ENCODE measurements around the gene FOCAD.

Gene FOCAD

DNA sequence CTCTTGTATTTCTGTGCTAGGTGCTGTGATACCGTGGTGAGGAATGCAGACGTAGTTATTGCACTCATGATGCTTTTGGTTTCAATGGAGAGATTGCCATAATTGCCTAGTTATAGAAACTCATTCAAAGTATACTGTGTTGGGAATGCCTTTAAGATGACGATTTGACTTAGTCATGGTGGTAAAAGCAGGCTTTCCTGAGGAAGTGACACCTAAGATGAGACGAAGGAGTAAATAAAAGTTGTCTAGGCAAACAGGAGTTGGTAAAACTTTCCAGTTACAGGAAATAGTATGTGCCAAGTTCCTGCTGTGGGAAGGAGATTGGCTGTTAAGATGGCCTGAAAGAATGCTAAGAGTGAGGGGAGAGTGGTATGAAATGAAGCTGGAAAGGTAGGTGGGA, 48.1 kb downstream of the FOCAD start:
- FAIRE-seq, result no peak

DNA sequence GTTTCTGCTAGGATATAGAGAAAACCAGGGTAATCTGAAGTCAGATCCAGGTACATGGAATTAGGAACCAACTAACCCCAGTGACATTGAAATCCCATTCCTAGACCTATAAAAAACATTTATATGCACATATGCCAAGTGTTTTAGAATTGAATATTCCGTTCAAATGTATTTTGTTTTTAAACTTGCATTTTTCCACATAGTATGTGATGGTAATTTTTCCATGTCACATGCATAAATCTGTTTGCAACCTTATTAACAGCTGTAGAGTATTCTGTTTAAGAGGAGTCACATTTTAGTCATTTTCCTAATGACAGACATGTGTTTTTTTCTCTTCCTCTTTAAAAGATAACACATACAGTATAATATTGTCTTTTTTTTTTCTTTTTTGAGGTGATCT, 50.2 kb downstream of the FOCAD start:
- FAIRE-seq, result no peak

DNA sequence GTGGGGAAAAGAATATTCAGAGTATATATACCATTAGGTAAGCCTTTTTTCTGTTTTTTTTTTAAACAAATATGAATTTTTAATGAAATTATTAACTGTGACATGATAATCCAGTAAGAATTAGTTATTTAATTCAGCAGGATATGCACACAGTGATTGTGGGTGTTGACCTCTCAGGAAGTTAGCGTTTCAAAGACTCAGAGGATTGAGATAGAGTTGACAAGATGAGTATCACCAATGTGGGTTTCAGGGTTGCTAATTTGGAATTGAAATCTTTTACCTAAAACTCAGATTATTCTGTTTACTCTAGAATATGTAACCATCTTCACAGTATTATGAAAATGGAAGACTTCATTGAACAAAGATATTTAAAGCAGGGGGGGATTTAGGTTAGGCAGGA, 56.2 kb downstream of the FOCAD start:
- no peak for FAIRE-seq

DNA sequence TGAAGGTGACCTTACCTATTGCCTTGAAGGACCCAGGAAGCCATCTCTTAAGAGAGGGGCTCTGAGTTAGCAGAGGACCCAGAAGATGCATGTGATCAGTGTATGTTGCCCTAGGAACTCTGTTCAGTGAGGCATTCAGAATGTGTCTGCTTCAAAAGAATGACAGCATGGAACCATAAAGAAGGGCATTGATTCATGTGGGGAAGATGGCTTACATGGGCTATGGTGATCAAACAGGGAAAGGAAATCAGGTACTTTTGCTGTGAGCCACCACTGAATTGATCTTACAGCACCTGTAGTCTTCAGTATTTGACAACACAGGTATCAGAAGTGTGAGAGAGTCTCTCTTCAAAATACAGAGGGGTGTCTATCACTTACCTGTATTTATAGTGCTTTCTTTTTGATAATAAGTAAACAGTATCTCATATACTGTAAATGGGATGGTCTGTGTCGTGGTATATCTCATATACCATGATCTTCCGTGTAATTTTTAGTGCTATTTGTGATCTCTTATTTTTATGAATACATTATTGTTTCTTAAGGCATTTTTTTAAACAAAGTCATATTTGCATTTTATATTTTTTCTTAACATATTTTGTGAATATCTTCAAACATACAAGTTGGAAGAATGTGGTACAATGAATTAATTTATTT, 57.0 kb downstream of the FOCAD start:
- peak; percentile 13 for FAIRE-seq

DNA sequence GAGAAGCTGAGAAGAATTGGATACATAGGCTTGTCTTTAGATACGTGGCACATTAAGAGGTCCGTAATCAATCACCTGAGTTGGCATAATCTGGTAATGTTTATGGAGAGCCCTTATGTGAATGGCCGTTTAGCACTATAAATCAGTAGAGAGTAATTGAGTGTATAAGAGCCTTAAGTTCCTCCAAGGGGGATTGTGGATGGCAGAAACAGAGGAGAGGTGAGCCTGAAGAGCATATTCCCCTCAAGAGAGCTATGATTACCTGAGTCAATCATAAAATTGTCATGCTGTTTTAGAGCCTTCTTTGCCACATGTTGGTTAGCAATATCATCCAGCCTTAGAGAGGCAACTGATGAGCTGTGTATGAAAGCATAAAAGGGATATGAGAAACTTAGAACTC, 58.8 kb downstream of the FOCAD start:
- no peak for FAIRE-seq

DNA sequence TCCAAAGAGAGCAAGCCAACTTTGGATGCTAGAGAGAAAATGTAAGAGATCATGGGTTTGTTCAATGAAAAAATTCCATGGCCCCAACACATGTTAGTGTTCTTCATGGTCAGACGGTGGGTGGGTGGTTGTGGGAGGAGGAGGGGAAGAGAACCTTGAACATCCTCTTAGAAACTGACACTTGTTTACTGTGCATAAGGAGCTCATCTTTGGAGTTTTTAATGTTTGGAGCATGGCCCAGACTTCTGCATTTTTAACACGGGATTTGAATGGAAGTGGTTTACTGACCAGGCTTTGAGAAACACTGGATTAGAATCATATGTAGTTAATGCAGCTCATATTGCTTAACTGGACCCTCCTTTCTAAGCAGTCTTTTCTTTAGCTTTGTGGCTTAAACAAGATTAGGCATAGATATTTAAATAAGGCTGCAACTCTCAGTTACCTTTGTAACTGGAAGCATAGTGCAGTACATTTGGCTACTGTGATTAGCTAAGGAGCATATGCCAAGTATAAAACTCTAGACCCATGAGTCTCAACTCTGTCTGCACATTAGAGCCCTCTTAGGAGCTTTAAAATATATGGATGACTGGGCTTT, 60.1 kb downstream of the FOCAD start:
- FAIRE-seq, result no peak

DNA sequence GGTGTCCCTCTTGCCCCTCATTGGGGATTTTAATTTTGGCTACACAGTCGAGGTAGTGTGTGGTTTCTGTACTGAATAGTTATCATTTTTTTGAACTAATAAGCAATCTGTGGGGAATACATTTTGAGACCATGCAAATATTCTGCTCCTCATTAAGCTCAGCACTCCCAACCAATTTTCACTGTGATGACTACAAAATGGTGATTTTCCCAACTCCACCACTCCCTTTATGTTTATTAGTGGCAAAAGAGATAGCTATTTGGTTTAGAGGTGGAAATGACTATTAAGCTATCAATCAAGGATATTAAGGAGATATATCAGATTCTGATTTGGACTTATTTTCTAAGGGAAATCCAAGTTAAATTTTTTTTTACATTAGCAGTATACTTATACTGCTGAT, 62.9 kb downstream of the FOCAD start:
- no peak for FAIRE-seq

DNA sequence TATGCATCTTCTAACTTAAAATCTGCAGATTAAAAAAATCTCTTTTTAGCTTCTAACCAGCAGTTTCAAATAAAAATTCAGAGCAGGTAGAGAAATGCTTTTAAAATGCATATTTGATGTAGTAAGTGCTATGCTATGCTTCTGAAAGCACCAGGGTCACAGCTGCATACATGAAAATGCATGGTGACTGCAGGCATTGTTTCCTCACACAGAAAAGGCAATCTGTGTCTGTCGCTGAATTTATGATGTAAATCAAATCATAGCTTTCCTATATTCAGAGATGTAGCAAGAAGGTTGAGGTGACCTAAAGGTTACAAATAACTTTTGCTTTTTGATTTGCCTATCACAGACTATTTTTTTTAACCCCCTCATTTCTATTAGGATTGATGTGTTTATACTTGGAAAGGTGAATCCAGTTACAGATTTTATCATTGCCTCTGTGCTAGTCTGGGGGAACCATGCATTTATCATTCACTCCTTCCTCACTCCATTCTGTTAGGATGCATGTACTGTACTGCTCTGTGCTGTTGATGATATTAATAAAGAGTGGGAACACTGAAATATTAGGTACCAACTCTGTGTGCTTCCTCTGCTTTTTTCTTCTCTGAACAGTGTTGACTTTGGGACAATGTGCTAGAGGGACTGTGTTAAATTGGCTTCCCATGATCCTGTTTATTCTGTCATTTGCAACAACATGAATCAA, 65.6 kb downstream of the FOCAD start:
- no peak for FAIRE-seq

DNA sequence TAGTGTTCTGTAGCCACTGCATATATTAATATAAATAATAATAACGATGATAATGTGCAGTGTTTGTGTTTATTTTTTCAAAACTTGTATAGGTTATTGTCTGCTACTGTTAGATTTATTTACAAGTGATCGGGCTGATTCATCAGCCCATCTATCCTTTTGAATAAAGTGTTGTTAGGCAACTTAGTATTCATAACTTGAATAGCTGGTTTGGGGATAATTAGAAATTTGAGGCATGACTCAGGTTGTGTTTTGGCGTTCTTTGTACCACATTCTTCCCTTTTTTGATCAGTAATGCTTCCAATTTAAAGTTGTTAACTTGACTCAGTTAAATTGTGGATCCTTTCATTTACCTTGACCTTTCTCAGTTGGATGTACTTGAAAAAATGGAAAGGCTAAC, 69.7 kb downstream of the FOCAD start:
- FAIRE-seq, result no peak

DNA sequence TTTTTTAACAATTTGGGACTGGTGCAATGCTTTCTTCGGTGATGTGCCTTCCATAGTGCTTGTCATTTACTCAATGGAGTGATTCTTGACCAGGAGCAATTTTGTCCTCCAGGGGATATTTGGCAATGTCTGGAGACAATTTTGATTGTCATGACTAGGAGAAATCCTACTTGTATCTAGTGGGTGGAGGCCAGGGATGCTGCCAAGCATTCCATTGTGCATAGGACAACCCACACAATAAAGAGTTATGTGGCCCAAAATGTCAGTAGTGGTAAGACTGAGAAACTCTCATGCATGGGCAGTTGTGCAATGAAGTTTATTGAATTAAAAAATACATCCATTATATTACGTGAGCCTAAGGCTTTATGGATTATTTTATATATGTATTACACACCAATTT, 70.5 kb downstream of the FOCAD start:
- FAIRE-seq, result no peak

DNA sequence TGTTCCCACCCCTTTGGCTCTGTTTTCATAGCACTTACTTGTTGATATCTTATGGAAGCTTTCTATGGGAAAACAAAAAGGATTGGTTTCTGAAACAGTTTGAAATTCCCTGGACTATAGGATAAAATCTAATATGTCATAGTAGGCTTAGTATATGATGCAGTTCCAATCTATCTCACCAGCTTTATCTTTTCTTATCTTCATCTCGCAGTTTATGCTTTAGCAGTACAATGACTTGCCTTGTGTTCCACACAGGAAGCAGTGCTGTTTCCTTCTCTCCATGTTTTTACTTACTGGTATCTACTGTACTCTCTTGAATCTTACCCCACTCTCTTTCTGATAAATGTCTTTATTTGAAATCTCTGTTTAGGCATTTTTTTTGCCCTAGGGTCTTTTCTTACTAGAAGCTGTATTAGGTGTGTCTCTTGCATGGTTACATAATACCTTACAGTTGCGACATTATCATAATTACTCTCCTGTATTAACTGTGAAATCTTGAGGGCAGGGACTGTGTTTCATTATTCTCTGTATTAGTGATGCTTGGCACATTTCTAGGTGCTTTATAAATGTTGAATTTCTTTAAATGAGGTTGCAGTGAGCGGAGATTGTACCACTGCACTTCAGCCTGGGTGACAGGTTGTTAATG, 76.3 kb downstream of the FOCAD start:
- FAIRE-seq, result no peak

DNA sequence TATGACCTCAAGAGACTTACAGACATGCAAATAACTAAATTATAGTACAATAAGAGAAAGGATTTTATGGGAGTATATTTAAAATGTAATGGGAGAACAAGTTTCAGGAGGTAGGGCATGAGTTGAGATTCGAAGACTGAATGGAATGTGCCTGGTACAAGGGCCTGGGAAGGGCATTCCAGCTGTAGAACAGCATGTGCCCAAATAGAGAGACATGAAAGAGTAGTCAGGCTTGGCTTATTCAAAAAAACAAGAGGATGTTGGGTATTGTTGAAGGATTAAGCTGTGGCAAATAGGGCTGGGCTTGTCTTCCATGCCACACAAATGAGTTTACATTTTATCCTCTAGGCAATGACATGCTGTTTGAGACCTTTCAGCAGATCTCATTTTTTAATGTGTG, 86.9 kb downstream of the FOCAD start:
- no peak for FAIRE-seq

DNA sequence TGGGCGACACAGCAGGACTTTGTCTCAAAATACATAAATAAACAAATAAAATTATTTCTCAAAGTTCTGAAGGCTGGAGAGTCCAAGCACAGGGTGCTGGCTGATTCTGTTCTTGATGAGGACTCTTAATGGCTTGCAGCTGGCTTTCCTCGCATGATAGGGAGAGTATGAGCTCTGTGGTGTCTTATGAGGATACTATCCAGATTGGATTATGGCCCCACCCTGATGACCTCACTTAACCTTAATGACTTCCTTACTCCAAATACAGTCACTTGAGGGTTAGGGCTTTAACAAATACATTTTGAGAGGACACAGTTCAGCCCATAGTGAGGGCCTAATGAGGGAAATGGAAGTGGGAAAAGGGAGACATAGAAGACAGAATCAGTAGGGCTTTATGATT, 87.7 kb downstream of the FOCAD start:
- no peak for FAIRE-seq

DNA sequence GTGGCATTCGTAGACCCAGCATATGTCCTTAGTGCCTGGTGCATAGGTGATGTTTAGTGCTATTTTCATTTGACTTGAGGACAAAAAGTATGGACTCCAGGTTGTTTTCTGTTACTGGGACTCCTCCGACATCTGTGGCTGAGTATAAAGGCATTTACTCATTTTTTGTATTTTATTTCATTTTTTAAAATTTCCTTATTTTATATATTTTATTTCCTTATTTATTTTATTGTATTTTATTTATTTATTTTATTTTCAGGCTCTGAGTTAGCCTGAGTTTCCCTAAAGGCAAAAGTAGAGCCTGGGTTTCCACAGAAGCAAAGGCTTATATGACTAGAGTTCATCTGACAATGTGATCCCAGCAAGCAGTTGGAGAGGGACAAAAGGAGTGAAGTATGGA, 91.6 kb downstream of the FOCAD start:
- FAIRE-seq, result no peak

DNA sequence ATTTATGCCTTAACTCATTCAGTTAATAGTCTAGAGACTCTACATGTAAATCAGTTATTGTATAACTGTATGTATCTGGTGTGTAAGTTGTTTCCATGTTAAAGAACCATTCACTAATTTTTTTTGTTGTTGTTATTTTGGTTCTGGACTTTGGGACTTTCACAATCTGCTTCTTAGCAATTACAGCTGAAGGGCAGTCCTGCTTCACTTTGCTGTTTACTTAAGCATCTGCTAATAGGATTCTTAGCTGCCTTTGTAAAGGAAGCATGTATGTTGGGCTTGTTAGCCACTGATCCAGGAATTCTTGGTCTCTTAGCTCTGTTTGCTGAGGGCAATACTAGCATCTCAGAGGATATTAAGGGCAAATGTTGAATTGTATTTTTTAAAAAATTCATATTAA, 97.0 kb downstream of the FOCAD start:
- peak; percentile 13 for FAIRE-seq

DNA sequence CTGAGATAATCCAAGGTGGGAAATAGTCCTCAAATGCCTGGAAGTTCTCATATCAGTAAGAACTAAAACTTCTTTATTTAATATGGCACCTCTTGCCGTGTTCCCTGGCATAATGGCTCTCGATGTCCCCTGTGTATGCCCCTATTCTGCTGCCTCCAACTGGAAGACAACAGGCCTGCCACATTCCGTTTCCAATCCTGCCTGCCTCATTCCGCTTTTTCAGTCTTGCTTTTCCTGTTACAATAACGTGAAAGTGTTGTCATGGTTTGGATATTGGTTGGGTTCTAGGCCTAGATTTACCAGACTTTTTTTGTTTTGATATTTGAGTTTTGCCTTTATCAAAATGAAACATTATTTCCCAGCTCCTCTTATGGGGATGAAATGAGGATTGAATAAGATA, 98.2 kb downstream of the FOCAD start:
- no peak for FAIRE-seq

DNA sequence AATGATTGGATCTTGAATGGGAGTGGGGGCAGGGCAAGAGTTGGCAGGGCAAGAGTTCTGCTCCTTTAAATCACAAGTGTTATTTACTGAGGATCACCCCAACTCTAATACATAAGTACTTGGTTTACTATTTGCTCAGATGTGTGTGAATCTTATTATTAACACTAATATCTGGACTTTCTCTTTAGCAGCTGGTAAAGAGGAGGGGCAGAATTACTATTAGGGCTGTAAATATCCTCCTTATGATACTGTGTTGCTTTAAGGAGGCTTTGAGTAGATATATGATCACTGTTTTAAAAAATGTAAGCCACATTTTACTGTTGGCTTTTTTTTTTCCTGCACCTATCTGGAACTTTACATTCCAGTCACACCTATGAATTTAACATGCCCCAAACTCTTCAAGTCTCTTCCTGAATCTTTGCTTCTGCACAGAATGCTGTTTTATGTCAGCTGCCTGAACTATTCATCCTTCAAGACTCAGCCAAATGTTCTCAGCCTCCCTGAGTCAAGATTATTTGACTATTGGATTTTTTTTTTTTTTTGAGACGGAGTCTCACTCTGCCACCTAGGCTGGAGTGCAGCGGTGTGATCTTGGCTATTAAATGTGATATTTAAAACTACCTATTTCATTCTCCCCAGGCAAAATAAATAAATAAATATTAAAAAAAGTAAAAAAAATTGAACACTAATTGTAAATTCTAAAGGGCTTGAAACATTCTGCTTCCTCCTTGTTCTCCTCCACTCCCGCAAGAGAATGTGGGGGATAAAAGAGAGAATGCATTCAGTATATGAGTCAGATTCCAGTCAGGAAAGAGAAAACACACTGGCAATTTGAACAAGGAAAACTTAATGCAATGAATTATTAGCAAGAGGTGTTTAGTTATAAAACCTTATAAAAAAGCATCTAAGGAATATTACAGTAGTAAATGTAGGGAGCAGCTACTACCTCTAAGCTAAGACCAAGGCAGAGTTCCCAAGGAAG, 99.3 kb downstream of the FOCAD start:
- FAIRE-seq, result no peak

DNA sequence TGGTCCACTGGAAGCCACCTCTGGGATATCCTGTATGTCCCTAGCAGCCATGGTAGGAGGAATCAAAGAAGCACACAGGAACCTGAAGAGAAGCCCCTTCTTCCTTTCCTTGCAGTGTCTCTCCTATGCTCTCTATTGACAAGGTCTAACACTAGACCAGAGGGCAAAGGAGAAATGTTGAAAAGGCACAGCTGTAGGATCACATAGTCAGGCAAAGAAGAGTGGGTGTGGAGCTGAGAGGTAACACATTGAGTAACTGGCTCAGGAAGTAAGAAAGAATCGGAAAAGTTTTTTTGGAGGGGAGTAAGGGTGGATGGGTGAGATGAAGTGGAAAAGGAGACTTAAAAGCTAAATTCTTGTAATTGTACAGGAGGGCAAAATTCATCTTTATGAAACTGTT, 100.1 kb downstream of the FOCAD start:
- FAIRE-seq, result no peak

DNA sequence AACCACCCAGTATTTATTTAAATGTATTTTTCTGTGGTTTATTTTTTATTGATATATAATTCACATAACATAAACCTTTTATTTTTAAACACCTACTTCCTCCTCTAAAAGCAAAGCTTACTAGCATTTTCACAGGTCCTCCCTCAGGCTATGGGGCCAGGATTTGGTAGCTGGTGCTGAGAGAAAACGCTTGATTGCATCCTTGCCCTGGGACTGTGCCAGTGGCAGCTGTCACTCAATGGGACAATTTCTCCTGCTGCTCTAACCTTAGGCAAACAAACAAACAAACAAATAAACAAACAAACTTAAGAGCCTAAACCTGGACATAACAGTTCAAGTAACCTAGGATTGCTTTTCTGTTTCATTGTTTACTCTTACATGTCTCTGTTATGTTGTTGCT, 102.7 kb downstream of the FOCAD start:
- no peak for FAIRE-seq

DNA sequence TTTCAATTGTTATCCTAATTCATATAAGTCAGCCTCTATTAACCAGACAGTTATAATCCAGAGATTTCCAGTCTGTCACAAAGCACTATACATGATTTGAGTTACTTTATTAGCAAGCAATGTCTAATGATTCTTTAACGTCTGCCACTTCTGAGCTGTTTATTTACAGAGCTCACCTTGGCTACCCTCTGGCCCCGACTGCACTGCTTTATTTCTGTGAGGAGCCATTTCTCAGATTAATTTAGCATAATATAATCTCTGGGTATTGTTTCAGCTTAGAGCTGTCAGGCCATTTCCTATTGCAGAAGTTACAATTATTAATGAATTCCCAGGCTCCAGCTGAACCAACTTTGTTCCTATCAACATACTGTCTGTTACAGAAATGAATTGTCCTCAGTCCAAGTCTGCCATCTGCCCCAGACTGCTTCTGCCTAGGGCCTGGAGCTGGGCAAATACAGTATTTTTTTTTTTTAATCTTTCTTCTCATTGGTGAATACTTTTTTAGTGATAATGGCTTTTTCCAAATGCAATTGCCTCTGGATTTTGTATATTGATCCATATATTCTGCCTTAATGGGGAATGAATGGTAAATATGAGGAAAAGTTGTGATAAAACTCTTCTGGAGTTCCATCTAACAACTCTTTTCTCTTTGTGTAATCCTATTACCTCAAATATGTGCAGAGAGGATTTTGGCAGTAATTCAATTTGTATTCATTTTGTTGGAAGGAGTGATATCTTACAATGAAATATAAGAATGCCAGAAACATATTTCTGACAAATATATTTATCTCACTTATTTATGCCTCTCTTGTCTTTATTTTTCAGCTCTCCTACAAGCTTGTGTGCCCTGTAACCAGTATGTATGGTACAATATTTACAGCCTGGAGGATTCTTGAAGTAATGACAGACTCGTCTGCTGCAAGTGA, 104.7 kb downstream of the FOCAD start:
- FAIRE-seq, result no peak

DNA sequence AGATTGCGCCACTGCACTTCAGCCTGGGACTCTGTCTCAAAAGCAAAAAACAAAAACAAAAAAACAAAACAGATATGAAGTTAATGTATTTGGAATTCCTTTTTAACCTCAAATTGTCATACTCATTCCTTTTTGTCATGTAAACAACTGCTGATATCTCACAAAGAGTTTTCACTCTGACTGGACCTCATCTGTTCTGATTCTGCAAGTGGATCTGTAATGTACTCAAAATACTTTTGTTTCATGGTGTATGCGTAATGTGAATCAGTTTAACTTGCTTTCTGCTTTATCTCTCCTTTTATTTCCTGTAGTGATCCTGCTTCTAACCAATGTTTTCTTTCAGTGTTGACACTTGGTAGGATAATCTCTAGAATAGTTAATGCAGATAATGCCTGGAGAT, 106.7 kb downstream of the FOCAD start:
- no peak for FAIRE-seq

DNA sequence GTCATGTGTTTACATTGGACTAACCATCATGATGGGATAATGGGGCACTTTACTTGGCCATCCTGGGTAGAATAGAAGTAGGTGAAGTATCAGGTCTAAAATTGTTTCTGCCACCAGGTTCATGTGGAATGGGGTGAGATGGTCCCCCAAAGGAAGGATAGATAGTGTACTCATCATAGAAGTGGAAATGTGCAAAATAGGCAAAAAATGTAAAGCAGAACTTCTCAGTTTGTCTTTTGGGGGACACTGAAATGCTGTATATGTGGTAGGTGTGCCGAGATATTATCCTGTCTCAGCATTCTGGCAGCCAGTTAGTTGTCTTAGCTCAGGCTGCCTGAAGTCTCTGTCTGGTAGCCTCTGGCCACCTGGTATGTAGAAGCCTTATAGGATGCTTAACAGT, 107.6 kb downstream of the FOCAD start:
- FAIRE-seq, result no peak

Measured in islet of Langerhans (tissue), 1 donor.